MG63 (cell line): ENCODE data around the gene HSF4. TPM values are rescaled to one million over a fixed set of nuclear protein-coding genes. Genes with fewer than 3 reads are reported as not detected.
A peak's percentile ranks its signal among the peaks of the same experiment; 100 is the strongest.

Experiments used
- DNase-seq: peaks from one replicate; pipeline ENCODE4 v3.0.0-alpha.2; 2020
- H3K27me3 ChIP-seq: fragments of 250-450 bp; sonication (Bioruptor Pico); 2 replicates; pipeline ENCODE4 v1.5.1; 2020; ENCODE audit warnings: mild to moderate bottlenecking, moderate library complexity
- H3K36me3 ChIP-seq: fragments of 250-450 bp; sonication (Bioruptor Pico); 2 replicates; pipeline ENCODE4 v1.5.1; 2020; ENCODE audit warnings: mild to moderate bottlenecking, moderate library complexity
- H3K4me3 ChIP-seq: fragments of 250-450 bp; sonication (Bioruptor Pico); 2 replicates; pipeline ENCODE4 v1.5.1; 2020; ENCODE audit warnings: mild to moderate bottlenecking, moderate library complexity
- H3K9me3 ChIP-seq: fragments of 250-450 bp; sonication (Bioruptor Pico); 2 replicates; pipeline ENCODE4 v1.5.1; 2020; ENCODE audit warnings: mild to moderate bottlenecking, moderate library complexity
- total RNA-seq: library from RNA; depleted of rRNA; stranded (reverse); fragments of >200 nt; shearing (Covaris generic); gene quantifications from 2 replicates; pipeline ENCODE4 v1.2.3, GENCODE V29; 2014; ENCODE audit warnings: low replicate concordance

Gene HSF4
- total RNA-seq, 1 experiment from 2014 or later, result not detected

GRCh38 chr16:67162506-67163163 lies 1.9 kb upstream of the HSF4 start:
- Histone ChIP-seq H3K36me3 (no peaks in the 10 kb centered on the region), H3K27me3 (no peaks in the 10 kb centered on the region), H3K9me3 (no peaks in the 10 kb centered on the region), H3K4me3 (no peak overlapping the region)
- DNase-seq, result no peak

GRCh38 chr16:67163164-67163998 lies 1.2 kb upstream of the HSF4 start:
- H3K27me3 ChIP-seq, result no peaks in the 10 kb centered on the region
- H3K4me3 ChIP-seq, result no peak overlapping the region
- H3K9me3 ChIP-seq, result no peaks in the 10 kb centered on the region
- no peak for DNase-seq
- no peaks in the 10 kb centered on the region for H3K36me3 ChIP-seq

DNA sequence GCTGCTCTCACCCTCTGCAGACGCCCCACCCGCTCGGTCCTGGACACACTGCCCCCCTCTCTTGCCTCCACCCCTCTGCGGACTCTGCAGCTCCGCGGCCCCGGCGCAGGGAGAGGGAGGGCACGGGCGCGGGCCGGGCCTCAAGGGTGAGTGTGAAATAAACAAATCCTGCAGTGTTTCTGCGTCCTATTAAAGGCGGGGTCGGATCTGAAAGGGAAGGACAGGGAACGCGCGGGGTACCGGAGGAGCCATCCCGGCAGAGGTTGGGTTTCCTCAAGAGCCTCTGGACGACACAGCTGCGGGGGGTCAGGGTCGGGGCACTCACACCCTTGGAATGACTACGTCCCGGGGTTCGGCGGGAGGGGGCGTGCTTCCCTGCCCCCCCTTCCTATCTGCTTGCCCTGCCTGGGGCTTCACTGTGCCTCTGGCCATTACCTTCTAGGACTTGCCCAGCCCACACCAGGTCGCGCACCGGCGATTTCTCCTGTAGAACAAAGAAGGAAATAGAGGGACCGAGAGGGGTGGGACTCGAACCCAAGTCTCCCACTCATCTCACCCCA lies 466 bp upstream of the HSF4 start:
- Histone ChIP-seq H3K4me3 (no peak overlapping the region), H3K9me3 (no peaks in the 10 kb centered on the region), H3K36me3 (no peaks in the 10 kb centered on the region), H3K27me3 (no peaks in the 10 kb centered on the region)
- DNase-seq, result no peak

- no peaks in the 10 kb centered on the region for H3K27me3 ChIP-seq
- no peak for DNase-seq
- no peaks in the 10 kb centered on the region for H3K9me3 ChIP-seq
- no peaks in the 10 kb centered on the region for H3K36me3 ChIP-seq
- H3K4me3 ChIP-seq, result no peak overlapping the region
Observed at GRCh38 chr16:67165121-67166078, 855 bp downstream of the HSF4 start.

GRCh38 chr16:67166110-67166547 lies 1.6 kb downstream of the HSF4 start:
- DNase-seq, result no peak
- Histone ChIP-seq H3K4me3 (no peak overlapping the region), H3K27me3 (no peaks in the 10 kb centered on the region), H3K36me3 (no peaks in the 10 kb centered on the region), H3K9me3 (no peaks in the 10 kb centered on the region)

GRCh38 chr16:67166598-67167168 lies 2.1 kb downstream of the HSF4 start:
- Histone ChIP-seq H3K4me3 (no peak overlapping the region), H3K9me3 (no peaks in the 10 kb centered on the region), H3K27me3 (no peaks in the 10 kb centered on the region), H3K36me3 (no peaks in the 10 kb centered on the region)
- DNase-seq, result no peak

- Histone ChIP-seq H3K36me3 (no peaks in the 10 kb centered on the region), H3K9me3 (no peaks in the 10 kb centered on the region), H3K4me3 (no peak overlapping the region), H3K27me3 (no peaks in the 10 kb centered on the region)
- no peak for DNase-seq
Observed at GRCh38 chr16:67167588-67167987, 3.0 kb downstream of the HSF4 start.

GRCh38 chr16:67169011-67169451 lies 4.5 kb downstream of the HSF4 start:
- no peak overlapping the region for H3K4me3 ChIP-seq

GRCh38 chr16:67169642-67170167 lies 5.2 kb downstream of the HSF4 start:
- no peaks in the 10 kb centered on the region for H3K27me3 ChIP-seq
- no peak for DNase-seq

More at GRCh38 chr16:67169011-67169451, 4.5 kb downstream of the HSF4 start:
- Histone ChIP-seq H3K36me3 (no peaks in the 10 kb centered on the region), H3K9me3 (no peaks in the 10 kb centered on the region), H3K27me3 (no peaks in the 10 kb centered on the region)
- no peak for DNase-seq

GRCh38 chr16:67170168-67170948 lies 5.8 kb downstream of the HSF4 start, which contains the start of gene NOL3:
Gene NOL3, plus strand, starts transcription at chr16:67170538.
- no peaks in the 10 kb centered on the region for H3K27me3 ChIP-seq
- peak within 1 kb of the TSS; percentile 44 for H3K4me3 ChIP-seq
- DNase-seq, result peak; percentile 79
- H3K9me3 ChIP-seq, result no peaks in the 10 kb centered on the region
- H3K36me3 ChIP-seq, result no peaks in the 10 kb centered on the region

More at GRCh38 chr16:67169642-67170167, 5.2 kb downstream of the HSF4 start:
- no peaks in the 10 kb centered on the region for H3K36me3 ChIP-seq
- H3K4me3 ChIP-seq, result peak overlapping the region; percentile 44
- H3K9me3 ChIP-seq, result no peaks in the 10 kb centered on the region

DNA sequence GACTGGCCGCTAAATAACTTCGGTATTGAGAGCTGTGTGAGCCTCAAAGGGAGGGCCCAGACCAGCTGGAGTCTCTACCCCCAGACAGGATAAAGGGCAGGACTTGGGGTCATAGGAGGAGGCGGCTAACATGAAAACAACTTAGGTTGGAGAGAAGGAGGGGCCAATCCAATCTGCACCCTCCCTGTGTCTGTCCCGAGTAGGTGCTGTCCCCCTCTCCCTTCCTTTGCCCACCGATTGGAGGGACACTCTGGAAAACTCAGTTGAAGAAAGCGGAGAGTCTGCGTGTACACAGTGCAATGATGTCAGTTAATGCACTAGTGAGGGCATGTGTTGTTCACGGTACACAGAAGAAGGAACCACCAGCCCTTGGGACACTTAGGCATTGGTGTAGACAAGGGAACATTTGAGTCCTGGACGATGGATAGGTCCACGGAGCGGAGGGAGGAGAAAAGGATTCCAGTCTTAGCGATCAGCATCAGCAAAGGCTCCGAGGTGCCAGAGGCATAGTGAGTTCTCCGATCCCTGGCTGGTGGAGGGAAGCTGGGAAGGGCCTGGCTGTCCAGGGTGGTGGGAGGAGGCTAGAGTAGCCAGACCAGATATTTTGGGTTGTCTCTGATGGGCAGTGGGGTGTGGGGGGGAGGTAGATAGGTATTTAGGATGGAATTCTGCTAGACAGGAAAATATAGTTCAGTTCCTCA lies 6.6 kb downstream of the HSF4 start:
- Histone ChIP-seq H3K9me3 (no peaks in the 10 kb centered on the region), H3K4me3 (peak overlapping the region; percentile 44), H3K27me3 (no peaks in the 10 kb centered on the region), H3K36me3 (no peaks in the 10 kb centered on the region)
- no peak for DNase-seq

GRCh38 chr16:67173323-67173722 lies 8.8 kb downstream of the HSF4 start:
- no peaks in the 10 kb centered on the region for H3K9me3 ChIP-seq
- H3K36me3 ChIP-seq, result no peaks in the 10 kb centered on the region
- peak overlapping the region; percentile 41 for H3K4me3 ChIP-seq
- DNase-seq, result no peak
- H3K27me3 ChIP-seq, result no peaks in the 10 kb centered on the region

DNA sequence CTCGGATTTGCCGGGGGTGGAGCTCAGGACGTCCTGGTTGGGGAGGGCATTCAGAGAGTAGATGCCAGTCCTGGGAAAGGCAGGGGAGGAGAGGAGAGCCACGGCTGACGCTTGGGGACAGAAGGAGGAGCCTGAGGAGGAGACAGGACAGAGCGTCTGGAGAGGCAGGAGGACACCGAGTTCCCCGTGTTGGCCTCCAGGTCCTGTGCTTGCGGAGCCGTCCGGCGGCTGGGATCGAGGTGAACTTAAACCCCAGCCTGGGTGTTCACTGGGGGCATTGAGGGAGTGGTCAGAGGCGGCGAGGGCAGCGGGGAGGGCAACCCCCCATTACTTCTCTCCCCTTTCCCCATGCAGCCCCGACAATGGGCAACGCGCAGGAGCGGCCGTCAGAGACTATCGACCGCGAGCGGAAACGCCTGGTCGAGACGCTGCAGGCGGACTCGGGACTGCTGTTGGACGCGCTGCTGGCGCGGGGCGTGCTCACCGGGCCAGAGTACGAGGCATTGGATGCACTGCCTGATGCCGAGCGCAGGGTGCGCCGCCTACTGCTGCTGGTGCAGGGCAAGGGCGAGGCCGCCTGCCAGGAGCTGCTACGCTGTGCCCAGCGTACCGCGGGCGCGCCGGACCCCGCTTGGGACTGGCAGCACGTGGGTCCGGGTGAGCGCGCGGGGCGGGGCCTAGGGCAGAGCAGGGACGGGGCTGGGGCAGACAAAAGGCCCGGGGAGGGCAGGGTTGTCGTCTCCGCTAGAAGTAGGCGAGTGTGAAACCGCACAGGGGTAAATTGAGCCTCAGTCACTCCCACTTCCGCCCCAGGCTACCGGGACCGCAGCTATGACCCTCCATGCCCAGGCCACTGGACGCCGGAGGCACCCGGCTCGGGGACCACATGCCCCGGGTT lies 9.5 kb downstream of the HSF4 start:
- H3K27me3 ChIP-seq, result no peaks in the 10 kb centered on the region
- no peaks in the 10 kb centered on the region for H3K9me3 ChIP-seq
- peak; percentile 88 for DNase-seq
- H3K4me3 ChIP-seq, result peak overlapping the region; percentile 41
- H3K36me3 ChIP-seq, result no peaks in the 10 kb centered on the region

DNA sequence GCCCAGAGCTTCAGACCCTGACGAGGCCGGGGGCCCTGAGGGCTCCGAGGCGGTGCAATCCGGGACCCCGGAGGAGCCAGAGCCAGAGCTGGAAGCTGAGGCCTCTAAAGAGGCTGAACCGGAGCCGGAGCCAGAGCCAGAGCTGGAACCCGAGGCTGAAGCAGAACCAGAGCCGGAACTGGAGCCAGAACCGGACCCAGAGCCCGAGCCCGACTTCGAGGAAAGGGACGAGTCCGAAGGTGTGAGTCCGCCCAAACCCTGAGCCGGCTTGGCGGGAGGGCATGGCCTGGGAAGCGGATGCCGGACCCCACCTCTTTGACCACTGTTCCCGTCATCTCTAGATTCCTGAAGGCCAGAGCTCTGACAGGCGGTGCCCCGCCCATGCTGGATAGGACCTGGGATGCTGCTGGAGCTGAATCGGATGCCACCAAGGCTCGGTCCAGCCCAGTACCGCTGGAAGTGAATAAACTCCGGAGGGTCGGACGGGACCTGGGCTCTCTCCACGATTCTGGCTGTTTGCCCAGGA lies 10.2 kb downstream of the HSF4 start:
- H3K36me3 ChIP-seq, result no peaks in the 10 kb centered on the region
- no peak for DNase-seq
- no peaks in the 10 kb centered on the region for H3K27me3 ChIP-seq
- H3K4me3 ChIP-seq, result peak overlapping the region; percentile 41
- H3K9me3 ChIP-seq, result no peaks in the 10 kb centered on the region
